HG02938 (cell line): Measurements from ENCODE around the gene BOLA2B.
"Not testable (repeated sequence)": the region's sequence is repeated elsewhere in the genome, so short reads cannot be mapped to it uniquely, and the experiment has no call there.

ENCODE experiments used
- ATAC-seq: cut with Tn5 transposase; IDR thresholded peaks from one replicate; pipeline ENCODE4 v1.9.1; 2021; ENCODE audit warnings: mild to moderate bottlenecking, moderate library complexity; ENCODE audit not compliant: unreplicated experiment

BOLA2B gene

DNA sequence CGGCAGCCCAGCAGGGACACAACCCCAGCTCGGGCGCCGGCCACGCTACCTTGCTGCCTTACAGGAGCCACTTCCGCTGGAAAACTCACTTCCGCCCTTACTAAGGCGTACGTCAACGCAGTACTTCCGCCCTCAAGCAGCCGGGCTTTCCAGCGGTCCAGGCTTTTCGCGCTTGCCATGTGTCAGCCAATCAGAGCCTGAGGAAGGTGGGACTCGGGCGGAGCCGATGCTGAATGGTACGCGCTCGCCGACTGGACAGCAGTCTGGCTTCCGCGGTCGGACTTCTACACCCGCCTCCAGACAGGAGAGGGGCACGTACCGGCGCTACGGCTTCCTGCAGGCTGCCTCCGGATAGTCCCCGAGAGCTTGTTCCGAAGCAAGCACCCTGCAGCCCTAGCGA is at the start of gene BOLA2B, which contains the start of gene SLX1A:
BOLA2B (minus strand) TSS at position 52 of the 400 bp plus-strand sequence. CDS start 71 bp downstream, outside the sequence.
SLX1A (plus strand) TSS at position 261 of the 400 bp plus-strand sequence. CDS start 210 bp downstream, outside the sequence.
- peak; percentile 83 for ATAC-seq

DNA sequence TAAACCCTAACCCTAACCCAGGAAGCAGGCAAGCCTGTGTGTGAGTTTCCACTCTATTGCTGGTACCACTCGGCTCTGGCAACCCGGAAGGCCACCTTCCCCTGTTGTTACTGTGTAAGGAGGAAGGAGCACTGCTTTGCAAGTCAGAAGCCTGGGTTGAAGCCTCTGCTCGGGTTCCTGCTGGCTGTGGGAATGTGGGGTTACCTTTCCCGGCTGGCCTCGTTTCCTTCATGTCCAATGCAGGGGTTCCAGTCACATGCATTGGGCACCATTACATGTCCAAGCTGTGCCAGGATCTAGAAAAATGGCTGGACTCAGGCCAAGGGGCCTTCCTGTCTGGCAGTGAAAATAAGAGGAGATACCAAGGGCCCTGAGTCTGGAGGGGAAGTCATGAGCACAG is 23.6 kb upstream of the BOLA2B start:
- not testable (repeated sequence) for ATAC-seq

DNA sequence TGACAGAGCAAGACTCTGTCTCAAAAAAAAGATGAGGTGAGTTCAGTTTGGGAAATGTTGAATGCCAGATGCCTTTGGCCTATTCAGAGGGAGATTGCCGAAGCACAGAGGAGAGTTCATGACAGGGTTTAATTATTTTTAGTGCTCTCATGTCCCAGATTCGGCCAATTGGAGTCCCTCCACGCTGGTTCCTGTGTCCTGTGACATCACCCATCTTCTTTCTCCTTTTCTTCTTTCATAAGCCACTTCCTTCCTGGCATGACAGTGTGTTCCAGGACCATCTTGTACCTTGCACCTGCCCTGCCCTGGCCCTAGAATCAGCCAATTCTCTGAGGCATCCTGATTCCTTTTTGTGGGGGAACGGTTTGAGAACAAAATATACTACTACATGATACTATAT is 17.9 kb upstream of the BOLA2B start:
- not testable (repeated sequence) for ATAC-seq

DNA sequence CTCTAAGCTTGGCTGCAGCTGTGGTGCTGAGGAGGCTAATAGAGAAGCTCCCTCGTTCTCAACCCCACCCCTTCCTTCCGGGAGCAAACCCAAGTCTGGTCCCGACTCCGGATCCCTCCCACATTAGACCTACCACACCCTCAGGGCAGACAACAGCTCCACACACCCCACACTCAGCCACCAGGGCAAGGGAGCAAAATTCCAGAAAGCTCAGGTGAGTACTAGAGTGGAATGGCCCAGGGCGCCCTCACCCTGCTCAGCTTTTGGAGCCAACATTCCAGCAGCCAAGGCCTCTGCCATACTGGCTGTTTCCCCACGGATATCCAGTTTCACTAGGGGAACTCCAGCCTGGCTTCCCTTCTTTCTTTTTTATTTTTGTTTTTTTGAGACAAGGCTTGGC is 15.6 kb upstream of the BOLA2B start:
- not testable (repeated sequence) for ATAC-seq

DNA sequence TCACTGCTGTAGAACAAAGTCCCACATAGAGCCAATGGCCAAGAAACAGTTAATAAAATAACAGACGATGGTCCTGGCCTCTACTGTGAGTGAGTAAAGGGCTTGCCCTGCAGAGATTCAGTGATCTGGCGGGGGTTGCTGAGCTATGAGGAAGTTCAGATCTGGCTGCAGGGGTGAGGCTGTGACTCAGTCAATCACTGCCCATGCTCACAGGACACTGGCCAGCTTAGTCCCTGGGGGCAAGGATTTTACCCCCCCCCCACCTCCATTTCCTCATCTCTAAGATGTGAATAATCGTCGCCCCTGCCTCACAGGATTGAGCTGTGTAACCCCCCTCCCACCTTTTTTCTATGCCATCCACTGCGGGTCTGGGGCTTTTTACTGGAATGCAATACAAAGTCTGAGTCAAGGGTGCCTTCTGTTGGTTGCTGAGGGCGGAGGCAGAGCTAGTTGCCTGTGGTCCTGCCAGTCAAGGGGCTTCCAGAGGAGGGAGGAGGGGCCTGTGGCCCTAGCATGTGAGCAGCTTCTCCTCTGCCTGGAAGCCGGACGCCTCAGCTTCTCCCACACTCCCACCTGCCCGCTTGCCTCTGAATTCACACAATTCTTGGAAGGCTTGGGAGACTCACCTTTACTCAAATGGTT is 13.7 kb upstream of the BOLA2B start:
- ATAC-seq: not testable (repeated sequence)

DNA sequence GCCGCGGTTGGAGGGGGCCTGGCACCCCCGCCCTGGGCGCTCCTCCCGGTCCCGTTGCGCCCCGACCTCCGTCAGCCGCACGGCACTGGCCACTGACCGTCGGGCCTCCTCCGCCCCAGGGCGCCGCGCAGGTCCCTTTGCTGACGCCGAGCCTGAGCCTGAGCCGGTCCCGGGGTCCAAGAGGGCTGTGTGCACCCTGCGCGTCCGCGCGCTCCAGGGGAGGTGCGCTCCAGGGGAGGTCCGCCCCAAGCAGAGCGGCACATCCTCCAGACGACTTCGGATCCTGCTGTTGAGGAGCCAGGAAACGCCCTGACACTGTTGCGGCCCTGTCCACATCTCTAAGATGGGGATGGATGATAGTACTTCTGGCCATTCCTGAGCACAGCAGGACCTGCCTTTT is 12.8 kb upstream of the BOLA2B start:
- ATAC-seq: not testable (repeated sequence)

DNA sequence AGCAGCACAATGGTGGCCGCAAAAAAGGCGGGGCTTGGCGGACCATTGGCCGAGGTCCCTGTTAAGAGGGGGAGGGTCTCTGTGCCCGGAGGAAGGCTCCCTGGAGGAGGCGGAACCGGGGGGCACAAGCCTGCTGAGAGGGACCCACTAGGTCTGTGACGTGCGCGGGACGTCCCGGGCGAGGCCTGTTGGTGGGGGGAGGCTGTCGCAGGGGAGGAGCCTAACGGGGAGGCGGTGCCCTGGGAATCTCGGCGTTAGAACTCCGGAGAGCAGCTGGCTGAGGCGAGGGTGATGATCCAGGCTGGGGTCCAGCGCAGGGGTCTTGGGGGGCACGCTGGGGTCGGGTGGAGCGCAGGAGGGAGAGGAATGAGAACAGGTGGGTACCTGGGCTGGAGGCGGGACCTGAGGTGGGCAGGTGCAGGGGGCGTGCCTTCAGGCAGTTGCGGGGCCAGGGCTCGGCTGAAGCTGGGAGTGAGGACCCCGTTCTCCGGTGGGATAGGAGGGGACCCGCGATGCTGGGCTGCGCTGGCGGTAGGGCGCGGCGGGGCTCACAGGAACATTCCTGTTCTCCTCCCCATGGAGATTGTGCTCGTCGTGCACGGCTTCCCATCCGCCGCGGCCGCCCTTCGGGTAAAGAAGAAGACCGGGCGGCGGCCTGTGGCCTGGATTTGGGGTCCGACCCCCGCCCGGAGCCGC is 12.2 kb upstream of the BOLA2B start:
- not testable (repeated sequence) for ATAC-seq

DNA sequence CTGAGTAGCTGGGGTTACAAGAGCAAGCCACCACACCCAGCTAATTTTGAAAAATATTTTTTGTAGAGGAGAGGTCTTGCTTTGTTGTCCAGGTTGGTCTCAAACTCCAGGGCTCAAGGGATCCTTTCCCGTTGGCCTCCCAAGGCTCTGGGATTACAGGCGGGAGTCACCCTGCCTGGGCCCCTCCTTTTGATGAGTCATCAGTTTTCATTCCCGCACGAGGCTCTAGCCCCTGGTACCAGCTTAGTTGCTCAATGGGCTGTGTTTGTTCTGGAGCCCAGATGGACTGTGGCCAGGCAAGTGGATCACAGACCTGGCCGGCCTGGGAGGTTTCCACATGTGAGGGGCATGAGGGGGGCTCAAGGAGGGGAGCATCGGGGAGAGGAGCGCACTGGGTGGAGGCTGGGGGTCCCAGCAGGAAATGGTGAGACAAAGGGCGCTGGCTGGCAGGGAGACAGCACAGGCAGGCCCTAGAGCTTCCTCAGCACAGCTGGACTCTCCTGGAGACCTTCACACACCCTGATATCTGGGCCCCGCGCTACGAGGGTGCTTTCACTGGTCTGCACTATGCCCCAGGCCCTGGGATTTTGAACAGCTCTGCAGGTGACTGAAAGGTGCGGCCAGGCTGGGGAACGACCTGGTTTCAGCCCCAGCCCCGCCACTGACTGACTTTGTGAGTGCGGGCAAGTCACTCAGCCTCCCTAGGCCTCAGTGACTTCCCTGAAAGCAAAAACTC is 6.3 kb upstream of the BOLA2B start:
- ATAC-seq: not testable (repeated sequence)

DNA sequence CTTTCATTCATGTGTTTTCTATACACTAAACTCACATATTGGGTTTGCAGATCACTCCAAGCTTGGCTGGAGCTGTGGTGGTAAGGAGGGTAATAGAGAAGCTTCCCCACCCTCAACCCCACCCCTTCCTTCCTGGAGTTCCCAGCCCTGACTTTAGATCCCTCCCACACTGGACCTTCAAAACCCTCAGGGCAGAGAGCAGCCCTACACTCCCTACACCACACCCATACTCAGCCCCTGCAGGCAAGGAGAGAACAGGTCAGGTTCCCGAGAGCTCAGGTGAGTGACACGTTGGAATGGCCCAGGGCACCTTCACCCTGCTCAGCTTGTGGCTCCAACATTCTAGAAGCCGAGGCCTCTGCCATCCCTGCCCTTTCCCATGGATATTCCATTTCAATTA is 5.6 kb upstream of the BOLA2B start, which contains the start of gene SULT1A3:
SULT1A3 (plus strand) TSS at position 207 of the 400 bp plus-strand sequence. CDS start 1,474 bp downstream, outside the sequence.
- not testable (repeated sequence) for ATAC-seq

DNA sequence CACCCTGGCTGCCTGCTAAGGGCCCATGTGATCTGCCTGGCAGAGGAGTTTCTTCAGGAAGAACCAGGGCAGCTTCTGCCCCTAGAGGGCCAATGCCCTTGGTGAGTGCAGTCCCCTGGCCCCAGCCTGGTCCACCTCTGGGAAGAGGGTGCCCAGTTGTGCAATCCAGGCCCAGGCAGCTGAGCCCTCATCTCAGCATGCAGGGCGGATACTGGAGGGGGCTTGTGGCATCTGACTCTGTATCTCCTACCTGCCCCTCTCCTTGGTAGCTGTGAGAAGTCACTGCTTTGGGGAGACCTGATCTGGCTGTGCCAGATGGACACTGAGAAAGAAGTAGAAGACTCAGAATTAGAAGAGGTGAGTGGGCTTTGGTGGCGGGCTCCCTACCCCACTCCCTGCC is 3.5 kb upstream of the BOLA2B start:
- not testable (repeated sequence) for ATAC-seq

DNA sequence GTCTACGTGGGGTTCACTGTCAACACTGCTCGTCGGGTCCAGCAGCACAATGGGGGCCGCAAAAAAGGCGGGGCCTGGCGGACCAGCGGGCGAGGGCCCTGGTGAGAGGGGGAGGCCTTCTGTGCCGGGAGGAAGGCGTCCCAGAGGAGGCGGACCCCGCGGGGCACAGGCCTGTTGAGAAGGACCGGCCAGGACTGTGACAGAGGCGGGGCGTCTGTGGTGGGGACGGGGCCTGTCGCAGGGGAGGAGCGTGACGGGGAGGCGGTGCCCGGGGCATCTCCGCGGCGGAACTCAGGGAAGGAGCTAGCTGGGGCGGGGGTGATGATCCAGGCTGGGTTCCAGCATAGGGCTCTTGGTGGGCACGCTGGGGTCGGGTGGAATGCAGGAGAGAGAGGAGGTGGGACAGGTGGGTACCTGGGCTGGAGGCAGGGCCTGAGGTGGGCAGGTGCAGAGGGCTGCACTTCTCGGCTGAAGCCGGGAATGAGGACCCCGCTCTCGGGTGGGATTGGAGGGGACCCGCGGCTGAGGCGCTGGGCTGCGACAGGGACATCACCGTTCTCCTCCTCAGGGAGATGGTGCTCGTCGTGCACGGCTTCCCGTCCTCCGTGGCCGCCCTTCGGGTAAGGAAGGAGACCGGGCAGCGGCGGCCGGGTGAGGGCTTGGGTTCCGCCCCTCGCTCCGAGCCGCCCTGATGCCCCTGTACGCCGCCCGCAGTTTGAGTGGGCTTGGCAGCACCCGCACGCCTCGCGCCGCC is 883 bp upstream of the BOLA2B start:
- peak; percentile 46 for ATAC-seq

DNA sequence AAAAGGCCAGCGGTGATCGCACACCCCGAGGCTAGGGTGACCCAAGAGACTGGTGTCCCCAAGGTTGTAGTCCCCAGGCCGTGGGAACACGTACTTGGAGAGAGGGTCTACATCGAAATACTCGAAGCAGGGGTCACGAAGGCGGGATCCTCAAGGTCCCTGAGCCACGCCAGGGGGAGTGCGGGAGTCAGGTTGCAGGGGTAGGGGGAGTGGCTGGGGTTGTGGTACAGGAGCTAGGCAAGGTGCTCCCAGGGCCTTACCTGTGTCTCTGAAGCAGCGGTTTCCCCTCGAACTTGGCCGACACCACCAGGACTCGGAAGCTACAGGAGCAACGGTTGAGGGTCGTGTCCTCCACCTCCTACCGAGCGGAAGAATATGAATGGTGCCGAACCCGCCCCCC is 368 bp downstream of the BOLA2B start:
- ATAC-seq: peak; percentile 8

DNA sequence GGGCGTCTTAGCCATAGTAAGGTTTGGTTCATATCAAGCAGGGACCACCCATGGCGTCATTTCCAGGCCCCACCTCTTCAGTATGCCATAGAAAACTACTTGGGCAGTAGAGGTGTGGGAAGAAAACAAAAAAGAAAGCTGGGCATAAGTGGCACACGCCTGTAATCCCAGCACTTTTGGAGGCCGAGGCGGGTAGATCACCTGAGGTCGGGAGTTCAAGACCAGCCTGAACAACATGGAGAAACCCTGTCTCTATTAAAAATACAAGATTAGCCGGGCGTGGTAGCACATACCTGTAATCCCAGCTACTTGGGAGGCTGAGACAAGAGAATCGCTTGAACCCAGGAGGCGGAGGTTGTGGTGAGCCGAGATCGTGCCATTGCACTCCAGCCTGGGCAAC is 2.3 kb downstream of the BOLA2B start:
- ATAC-seq: not testable (repeated sequence)

DNA sequence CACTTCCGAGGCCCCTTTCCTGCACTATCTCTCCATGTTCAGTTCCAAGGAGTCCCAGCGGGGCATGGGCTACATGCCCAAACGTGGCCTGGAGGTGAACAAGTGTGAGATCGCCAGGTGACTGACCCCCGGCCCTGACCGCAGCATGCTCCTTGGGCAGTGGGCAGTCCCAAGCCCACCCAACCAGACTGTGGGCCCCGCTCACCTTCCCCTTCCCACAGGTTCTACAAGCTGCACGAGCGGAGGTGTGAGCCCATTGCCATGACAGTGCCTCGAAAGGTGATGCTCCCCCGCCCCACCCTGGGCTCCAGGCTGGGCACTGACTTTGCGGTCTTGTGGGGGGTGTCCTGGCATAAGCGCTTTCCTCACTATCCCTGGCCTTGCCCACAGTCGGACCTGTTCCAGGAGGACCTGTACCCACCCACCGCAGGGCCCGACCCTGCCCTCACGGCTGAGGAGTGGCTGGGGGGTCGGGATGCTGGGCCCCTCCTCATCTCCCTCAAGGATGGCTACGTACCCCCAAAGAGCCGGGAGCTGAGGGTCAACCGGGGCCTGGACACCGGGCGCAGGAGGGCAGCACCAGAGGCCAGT is 5.4 kb downstream of the BOLA2B start:
- ATAC-seq: no peak

DNA sequence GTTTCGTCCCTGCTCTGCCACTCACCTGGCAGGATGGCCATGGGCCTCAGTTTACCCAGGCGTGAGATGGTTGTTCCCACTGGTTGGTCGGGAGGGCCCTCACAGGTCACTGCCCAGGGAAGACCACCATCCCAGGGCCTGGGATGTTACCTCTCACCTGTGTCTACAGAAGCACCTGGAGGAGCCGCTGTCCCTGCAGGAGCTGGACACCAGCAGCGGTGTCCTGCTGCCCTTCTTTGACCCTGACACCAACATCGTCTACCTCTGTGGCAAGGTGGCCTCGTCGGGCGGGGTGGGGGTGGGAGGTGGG is 6.0 kb downstream of the BOLA2B start:
- ATAC-seq: no peak

DNA sequence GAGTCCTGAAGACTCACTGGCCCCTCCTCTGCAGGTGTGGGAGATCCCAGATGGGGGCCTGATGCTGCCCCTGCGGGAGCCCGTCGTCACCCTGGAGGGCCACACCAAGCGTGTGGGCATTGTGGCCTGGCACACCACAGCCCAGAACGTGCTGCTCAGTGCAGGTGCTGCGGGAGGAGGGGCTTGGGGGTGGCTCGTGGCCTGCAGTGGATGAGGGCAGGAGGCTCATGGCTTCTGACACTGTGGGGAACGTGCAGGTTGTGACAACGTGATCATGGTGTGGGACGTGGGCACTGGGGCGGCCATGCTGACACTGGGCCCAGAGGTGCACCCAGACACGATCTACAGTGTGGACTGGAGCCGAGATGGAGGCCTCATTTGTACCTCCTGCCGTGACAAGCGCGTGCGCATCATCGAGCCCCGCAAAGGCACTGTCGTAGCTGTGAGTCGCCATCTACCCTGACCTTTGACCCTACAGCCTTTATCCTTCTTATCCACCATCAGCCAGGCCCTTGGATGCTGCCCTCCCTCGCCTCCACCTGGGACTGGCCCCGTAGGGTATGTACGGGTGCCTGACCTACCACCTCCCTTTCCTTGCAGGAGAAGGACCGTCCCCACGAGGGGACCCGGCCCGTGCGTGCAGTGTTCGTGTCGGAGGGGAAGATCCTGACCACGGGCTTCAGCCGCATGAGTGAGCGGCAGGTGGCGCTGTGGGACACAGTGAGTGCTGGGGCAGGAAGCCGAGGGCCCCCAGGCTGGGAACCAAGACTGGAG is 6.5 kb downstream of the BOLA2B start:
- no peak for ATAC-seq

DNA sequence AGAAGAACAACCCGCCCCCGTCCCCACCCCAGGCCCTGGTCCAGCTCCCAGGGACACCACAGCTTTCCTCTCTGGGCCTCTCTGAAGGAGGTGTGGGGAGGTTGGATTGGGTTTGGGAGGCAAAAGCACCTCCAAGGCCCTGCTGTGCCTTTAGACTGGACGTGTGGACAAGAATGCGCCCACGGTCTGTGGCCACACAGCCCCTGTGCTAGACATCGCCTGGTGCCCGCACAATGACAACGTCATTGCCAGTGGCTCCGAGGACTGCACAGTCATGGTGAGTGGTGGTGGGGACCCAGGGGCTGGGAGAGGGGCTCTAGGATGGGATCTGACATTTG is 7.1 kb downstream of the BOLA2B start:
- ATAC-seq: no peak

DNA sequence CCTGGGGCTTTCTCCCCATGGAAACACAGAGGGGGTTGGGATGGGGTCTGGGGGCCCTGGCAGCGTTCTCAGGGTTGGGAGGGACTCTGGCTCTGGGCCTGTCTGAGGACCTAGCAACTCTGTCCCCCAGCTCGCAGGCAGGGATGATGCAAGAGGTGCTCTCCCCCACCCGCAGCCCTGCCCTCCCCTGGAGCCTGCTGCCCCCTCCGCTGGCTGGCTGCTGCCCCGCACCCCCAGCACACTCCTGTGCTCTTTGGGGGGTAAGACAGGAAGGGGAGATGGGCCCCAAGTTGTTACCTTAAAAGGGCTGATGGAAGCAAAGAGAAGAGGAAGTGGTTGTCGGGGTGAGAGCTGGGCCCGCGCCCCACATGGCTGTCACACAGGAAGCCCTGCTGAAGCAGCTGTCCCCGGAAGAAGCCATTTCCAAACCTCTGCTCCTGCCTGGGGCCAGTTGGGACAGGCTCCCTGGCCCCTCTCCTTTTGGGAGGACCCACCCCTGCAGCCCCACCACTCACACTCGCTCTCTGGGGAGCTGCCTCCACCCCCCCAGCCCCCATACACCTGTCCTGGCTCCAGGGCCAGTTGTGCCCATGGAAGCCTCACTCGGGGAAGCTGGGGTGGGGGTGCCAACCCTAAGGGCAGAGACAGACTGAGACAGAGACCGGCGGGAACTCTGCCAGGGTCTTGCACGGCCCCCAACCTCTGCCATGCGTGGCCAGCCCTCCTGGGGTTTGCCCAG is 7.6 kb downstream of the BOLA2B start:
- no peak for ATAC-seq
